Activated naive CD8-positive, alpha-beta T cell treated with anti-CD3 and anti-CD28 coated beads for 36 hours (primary cell): Measurements from ENCODE around the gene SCAP. TPM values are rescaled to one million over a fixed set of nuclear protein-coding genes. Genes with fewer than 3 reads are reported as not detected.
"Not testable (repeated sequence)": the region's sequence is repeated elsewhere in the genome, so short reads cannot be mapped to it uniquely, and the experiment has no call there.

ENCODE experiments used
- DNase-seq: peaks from one replicate; pipeline ENCODE4 v3.0.0; 2021
- H3K27ac Mint-ChIP-seq: one replicate; pipeline ENCODE4 v1.8.0; 2022; ENCODE audit warnings: mild to moderate bottlenecking, moderate library complexity, mixed read lengths
- H3K27me3 Mint-ChIP-seq: one replicate; pipeline ENCODE4 v1.8.0; 2022; ENCODE audit warnings: mild to moderate bottlenecking, mixed read lengths
- H3K36me3 Mint-ChIP-seq: one replicate; pipeline ENCODE4 v1.8.0; 2021; ENCODE audit warnings: mild to moderate bottlenecking, mixed read lengths
- H3K4me1 Mint-ChIP-seq: one replicate; pipeline ENCODE4 v1.8.0; 2021; ENCODE audit warnings: mixed read lengths
- H3K4me3 Mint-ChIP-seq: one replicate; pipeline ENCODE4 v1.8.0; 2022; ENCODE audit warnings: mild to moderate bottlenecking, moderate library complexity, mixed read lengths
- H3K9me3 Mint-ChIP-seq: one replicate; pipeline ENCODE4 v1.8.0; 2022; ENCODE audit warnings: mixed read lengths
- total RNA-seq, 2 experiments: library from RNA; stranded (reverse); gene quantifications; one replicate each; pipeline ENCODE4 v1.2.3, GENCODE V29; 2021

SCAP gene
- 10 to 100 TPM; 58.3 to 58.4 TPM for total RNA-seq

DNA sequence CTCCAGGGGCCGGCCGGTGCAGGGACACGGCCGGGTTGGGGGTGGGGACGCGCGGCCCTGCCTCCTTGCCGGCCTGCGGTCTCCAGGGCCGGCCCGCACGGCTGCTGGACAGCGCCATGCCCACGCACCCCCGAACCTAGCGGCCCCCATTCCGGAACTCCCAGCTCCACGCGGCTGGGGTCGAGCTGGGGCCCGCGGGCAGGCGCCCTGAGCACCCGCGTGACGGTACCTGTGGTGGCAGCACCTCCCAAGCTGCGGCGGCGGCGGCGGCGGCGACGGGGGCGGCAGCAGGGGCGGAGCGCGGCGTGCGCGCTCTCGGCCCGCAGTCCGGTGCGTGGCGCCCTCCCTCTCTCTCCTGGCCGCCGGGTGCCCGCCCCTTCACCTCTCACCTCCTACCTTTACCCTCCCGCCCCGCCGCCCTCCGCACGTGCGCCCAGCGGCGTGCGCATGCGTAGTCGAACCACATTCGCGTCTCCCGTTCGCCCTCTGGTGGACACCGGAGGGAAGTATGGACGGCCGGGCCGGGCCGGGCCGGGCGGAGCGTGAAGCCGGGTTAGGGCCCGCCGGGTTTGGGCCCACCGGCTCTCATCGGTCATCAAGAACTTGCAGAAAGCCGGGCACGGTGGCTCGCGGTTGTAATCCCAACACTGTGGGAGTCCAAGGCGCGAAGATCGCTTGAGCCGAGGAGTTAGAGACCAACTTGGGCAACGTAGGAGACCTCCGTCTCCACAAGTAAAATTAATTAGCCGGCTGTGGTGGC is at the start of gene SCAP:
SCAP (minus strand) TSS at position 372 of the 760 bp plus-strand sequence. CDS start 32,948 bp downstream, outside the sequence.
- peak within 1 kb of the TSS; percentile 88 for H3K27ac Mint-ChIP-seq
- peak; percentile 94 for DNase-seq
- H3K4me1 Mint-ChIP-seq, result peaks cover 25% of the 10 kb centered on the region
- H3K9me3 Mint-ChIP-seq, result no peaks in the 10 kb centered on the region
- peak within 1 kb of the TSS; percentile 99 for H3K4me3 Mint-ChIP-seq
- peaks cover 15% of the 10 kb centered on the region for H3K36me3 Mint-ChIP-seq
- no peaks in the 10 kb centered on the region for H3K27me3 Mint-ChIP-seq

DNA sequence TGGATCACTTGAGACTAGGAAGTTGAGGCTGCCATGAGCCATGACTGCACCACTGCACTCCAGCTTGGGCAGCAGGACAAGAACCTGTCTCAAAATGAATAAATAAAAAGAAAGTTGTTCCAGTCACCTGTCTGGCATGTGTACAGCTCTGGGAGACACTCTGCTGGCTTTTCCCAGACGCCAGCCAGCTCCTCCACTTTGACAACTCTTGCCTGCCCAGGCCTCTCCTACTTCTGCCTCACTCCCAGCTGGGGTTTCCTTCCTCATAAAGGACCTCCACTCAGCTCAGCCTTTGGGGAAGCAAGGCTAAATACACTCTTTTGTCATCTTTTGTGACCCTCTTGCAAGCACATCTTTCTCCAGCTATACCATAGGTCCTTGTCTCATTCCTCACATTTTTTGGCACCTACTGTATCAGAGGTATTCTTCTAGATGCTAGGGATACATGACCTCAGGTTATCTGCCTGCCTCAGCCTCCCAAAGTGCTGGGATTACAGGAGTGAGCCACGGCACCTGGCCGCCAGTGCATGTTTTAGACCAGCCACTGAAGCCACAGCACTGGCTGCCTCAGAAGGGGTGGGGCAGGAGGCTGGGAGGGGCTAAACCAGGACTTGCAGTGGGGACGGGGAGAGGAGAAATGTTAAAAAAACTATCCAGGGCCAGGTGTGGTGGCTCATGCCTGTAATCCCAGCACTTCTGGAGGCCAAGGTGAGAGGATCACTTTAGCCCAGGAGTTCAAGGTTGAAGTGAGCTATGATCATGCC is 47.8 kb upstream of the SCAP start:
- DNase-seq, result no peak

DNA sequence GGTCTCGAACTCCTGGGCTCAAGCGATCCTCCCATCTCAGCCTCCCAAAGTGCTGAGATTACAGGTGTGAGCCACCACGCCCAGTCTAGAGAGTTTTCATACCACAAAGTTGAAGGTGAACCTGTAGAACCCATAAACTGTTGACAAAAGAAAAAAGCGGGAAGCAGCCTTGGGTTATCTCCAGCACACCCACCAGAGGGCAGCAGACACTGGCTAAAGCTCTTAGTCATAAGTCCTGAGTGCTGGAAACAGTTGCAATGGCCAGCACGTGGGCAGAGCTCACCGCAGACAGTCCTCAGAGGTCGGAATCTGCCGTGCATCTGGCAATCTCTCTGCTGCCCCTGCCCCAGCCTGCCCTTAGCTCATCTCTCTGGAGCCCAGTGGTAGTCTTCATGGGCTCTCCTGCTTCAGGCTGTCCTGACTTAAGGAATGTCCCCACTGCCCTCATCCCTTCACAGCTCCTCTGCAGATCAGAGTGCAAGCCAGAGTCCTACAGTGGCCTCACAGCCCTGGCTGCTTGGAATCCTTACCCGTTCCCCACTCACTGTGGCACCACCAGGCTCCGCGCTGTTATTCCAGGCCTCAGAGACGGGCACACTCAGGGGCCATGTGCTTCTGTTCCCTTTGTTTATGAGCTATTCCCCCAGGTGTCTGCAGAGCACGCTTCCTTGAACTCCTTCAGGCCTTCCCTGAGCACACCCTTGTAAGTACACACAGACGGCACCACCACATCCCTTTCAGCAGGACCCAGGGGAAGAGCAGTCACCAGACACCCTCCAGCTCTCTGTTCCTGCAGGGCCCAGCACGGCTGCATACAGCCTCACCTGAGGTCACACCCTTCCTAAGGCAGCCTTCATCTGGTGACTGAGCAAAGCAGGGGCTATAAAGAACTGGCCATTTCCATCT is 46.6 kb upstream of the SCAP start:
- peak; percentile 78 for DNase-seq
- Mint-ChIP-seq H3K27ac (no peak overlapping the region), H3K4me1 (peaks cover 6% of the 10 kb centered on the region)

More for the DNA sequence above, 47.8 kb upstream of the SCAP start:
- Mint-ChIP-seq H3K27ac (no peak overlapping the region), H3K4me1 (peaks cover 6% of the 10 kb centered on the region), H3K27me3 (no peaks in the 10 kb centered on the region), H3K36me3 (no peaks in the 10 kb centered on the region), H3K4me3 (no peak overlapping the region), H3K9me3 (peaks cover 4% of the 10 kb centered on the region)

DNA sequence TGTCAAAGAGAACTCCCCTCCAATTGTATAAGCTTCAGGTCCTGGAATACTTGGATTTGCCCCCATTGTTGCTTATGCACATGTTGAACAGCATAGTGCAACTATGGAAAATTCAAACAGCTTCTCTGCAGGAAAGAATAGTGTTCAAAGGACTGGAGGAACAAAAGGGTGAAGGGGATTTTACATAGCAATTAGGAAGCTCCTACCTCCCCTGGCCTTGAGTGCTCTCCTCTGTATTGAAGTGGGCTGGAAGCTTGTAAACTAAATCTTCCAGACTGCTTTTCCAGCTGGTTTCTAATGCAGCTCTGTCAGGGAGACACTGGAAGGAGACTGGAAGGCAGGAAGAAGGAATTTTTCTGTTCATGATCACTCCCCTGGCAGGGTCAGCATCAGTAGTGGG is 45.0 kb upstream of the SCAP start:
- no peak overlapping the region for H3K27ac Mint-ChIP-seq
- no peaks in the 10 kb centered on the region for H3K27me3 Mint-ChIP-seq
- H3K36me3 Mint-ChIP-seq, result no peaks in the 10 kb centered on the region
- no peaks in the 10 kb centered on the region for H3K9me3 Mint-ChIP-seq
- H3K4me3 Mint-ChIP-seq, result no peak overlapping the region
- no peak for DNase-seq
- peaks cover 6% of the 10 kb centered on the region for H3K4me1 Mint-ChIP-seq

More for the DNA sequence above, 46.6 kb upstream of the SCAP start:
- Mint-ChIP-seq H3K36me3 (no peaks in the 10 kb centered on the region), H3K9me3 (no peaks in the 10 kb centered on the region), H3K27me3 (no peaks in the 10 kb centered on the region), H3K4me3 (no peak overlapping the region)

DNA sequence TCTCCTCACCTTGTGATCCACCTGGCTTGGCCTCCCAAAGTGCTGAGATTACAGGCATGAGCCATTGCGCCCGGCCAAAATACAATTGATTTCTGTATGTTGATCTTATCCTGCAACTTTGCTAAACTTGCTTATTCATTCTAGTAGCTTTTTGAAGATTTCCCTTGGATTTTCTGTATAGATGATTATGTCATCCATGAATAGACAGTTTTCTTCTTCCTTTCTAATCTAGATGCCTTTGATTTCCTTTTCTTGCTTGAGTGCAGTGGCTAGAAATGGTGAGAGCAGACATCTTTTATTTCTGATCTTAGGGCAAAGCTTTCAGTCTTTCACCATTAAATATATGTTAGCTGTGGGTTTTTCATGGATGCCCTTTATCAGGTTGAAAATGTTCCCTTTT is 42.2 kb upstream of the SCAP start:
- peaks cover 6% of the 10 kb centered on the region for H3K4me1 Mint-ChIP-seq
- no peaks in the 10 kb centered on the region for H3K9me3 Mint-ChIP-seq
- no peak overlapping the region for H3K4me3 Mint-ChIP-seq
- no peaks in the 10 kb centered on the region for H3K36me3 Mint-ChIP-seq
- no peak for DNase-seq
- H3K27me3 Mint-ChIP-seq, result no peaks in the 10 kb centered on the region
- no peak overlapping the region for H3K27ac Mint-ChIP-seq

DNA sequence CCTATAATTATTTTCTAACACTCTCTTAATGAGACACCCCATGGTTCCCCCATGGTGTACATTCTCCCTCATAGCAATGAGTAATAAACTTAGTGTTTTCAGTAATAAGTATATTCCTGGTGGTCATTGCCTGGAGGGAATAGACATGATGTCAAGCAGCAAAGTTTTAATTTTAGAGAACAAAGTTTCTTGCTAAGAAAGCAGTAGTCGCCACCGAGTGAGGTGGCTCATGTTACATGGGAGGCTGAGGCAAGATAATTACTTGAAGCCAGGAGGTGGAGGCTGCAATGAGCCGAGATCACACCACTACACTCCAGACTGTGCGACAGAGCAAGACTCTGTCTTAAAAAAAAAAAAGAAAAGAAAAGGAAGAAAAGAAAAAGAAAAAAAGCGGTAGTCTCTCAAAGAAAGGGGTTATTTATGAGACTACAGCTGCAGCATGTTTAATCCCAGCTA is 40.2 kb upstream of the SCAP start:
- peaks cover 11% of the 10 kb centered on the region for H3K36me3 Mint-ChIP-seq
- no peak overlapping the region for H3K27ac Mint-ChIP-seq
- no peaks in the 10 kb centered on the region for H3K27me3 Mint-ChIP-seq
- peaks cover 13% of the 10 kb centered on the region for H3K4me1 Mint-ChIP-seq
- no peaks in the 10 kb centered on the region for H3K9me3 Mint-ChIP-seq
- no peak overlapping the region for H3K4me3 Mint-ChIP-seq
- DNase-seq, result no peak

DNA sequence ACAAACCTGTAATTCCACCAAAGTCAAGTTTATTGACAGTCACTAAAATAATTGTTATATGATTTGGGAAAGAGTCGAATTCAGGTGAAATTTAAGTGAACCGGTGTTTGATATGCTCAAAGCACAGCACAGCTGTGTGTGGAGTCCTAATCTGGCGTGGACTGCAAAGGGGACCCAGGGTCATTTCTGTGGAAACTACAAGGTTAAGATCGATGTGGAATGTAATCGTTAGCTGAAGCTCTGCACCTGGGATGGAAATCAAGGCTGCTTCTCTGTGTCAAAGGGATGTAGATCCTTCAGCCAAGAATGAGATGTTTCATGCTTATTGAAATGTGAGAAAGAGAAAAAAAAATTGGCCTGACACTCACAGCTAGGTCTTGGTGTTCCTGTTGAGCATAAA is 39.4 kb upstream of the SCAP start:
- no peaks in the 10 kb centered on the region for H3K27me3 Mint-ChIP-seq
- no peaks in the 10 kb centered on the region for H3K9me3 Mint-ChIP-seq
- peaks cover 13% of the 10 kb centered on the region for H3K4me1 Mint-ChIP-seq
- peak overlapping the region; percentile 65 for H3K4me3 Mint-ChIP-seq
- peaks cover 15% of the 10 kb centered on the region for H3K36me3 Mint-ChIP-seq
- peak overlapping the region; percentile 56 for H3K27ac Mint-ChIP-seq
- no peak for DNase-seq

DNA sequence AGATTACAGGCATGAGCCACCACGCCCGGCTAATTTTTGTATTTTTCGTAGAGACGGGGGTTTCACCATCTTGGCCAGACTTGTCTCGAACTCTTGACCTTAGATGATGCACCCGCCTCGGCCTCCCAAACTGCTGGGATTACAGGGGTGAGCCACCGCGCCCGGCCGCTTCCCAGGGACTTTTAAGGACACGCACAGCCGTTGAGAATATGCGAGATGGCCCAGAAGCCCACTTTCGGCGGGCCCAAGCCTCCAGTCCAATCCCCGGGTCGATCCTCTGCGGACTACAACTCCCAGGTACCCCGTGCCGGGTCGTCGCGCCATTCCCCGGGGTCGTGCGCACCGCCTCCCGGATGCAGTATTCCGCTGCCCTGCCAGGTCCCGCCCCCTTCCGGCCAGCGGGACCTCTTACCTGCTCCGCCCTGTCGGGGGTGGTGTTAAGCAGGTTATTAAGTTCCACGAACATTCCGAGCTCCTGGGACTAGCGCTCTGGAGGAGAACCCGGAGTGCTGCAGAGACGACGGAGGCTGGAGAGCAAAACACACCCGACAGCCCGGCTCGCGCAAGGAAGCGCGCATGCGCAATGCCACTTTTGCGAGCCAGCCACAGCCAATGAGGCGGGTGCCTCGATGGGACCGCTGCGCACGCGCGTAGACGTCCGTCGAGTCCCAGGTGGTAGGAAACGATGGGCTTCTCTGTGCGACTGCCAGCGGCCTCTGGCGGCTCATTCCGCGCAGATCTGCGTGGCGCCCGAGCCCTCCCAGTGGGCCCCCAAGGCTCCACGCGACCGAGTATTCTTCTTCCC is 37.6 kb upstream of the SCAP start, which contains the start of gene ELP6:
ELP6 (minus strand) TSS at position 588 of the 805 bp plus-strand sequence; CDS start at position 466, 122 bp downstream.
- DNase-seq, result peak; percentile 98
- peak within 1 kb of the TSS; percentile 98 for H3K27ac Mint-ChIP-seq
- peaks cover 19% of the 10 kb centered on the region for H3K36me3 Mint-ChIP-seq
- no peaks in the 10 kb centered on the region for H3K27me3 Mint-ChIP-seq
- H3K4me1 Mint-ChIP-seq, result peaks cover 13% of the 10 kb centered on the region
- peak within 1 kb of the TSS; percentile 97 for H3K4me3 Mint-ChIP-seq
- H3K9me3 Mint-ChIP-seq, result no peaks in the 10 kb centered on the region

DNA sequence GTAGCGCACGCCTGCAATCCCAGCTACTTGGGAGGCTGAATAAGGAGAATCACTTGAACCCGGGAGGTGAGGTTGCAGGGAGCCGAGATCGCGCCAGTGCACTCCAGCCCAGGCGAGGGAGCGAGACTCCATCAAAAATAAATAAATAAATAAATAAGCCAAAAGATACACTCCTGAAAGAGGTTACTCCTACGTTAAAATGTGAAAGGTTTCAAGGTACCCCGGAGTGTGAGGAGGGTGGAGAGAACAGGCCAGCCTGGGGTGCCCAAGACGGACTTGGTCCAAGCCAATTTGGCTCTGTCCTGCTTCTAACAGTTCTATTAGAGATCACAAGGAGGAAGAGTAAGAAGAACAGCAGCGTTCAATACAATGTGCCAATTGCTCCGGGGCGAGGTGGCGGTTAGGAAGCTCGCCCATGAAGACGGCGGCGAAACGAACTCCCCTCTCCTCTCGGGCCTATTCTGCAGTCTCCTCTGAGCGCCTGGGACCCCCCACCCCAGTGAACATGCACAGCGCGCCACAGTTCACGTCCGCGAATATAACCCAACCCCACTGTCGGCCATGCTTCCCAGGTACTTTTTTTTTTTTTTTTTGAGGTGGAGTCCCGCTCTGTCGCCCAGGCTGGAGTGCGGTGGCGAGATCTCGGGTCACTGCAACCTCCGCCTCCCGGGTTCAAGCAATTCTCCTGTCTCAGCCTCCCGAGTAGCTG is 36.8 kb upstream of the SCAP start:
- no peaks in the 10 kb centered on the region for H3K27me3 Mint-ChIP-seq
- H3K9me3 Mint-ChIP-seq, result no peaks in the 10 kb centered on the region
- peaks cover 21% of the 10 kb centered on the region for H3K36me3 Mint-ChIP-seq
- peaks cover 13% of the 10 kb centered on the region for H3K4me1 Mint-ChIP-seq
- H3K27ac Mint-ChIP-seq, result peak overlapping the region; percentile 98
- peak overlapping the region; percentile 97 for H3K4me3 Mint-ChIP-seq
- peak; percentile 22 for DNase-seq

DNA sequence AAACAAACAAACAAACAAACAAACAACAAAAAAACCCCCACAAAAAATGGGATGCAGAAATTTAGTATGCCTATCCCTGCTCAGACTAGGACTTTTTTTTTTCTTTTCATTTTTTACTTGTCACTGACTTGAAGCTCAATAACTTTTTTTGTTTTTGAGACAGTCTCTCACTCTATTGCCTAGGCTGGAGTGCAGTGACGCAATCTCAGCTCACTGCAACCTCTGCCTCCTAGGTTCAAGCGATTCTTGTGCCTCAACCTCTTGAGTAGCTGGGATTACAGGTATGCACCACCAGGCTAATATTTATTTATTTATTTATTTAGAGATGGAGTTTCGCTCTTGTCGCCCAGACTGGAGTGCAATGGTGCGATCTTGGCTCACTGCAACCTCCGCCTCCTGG is 29.5 kb upstream of the SCAP start:
- not testable (repeated sequence) for H3K9me3 Mint-ChIP-seq, H3K27ac Mint-ChIP-seq, DNase-seq, H3K4me3 Mint-ChIP-seq, H3K4me1 Mint-ChIP-seq, H3K27me3 Mint-ChIP-seq
- H3K36me3 Mint-ChIP-seq, result peaks cover 11% of the 10 kb centered on the region

DNA sequence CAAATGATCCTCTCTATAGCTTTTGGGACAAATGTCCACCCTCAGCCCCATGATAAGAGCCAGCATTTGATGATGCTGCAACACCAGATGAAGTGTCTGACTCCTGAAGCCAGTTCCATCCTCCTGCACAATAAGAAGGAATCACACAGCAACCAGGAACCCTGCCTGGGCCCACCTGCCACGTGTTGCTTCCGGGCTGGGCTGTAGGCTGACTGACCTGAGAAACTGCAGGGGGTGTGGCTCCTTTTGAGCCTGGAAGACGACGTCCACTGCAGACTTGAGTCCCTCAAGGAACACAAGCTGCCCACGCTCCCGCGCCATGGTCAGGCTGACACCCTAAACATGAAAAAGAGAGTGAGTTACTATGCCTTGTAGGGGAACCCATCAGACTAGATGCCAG is 28.4 kb upstream of the SCAP start:
- H3K27me3 Mint-ChIP-seq, result no peaks in the 10 kb centered on the region
- no peaks in the 10 kb centered on the region for H3K4me1 Mint-ChIP-seq
- peaks cover 8% of the 10 kb centered on the region for H3K36me3 Mint-ChIP-seq
- H3K9me3 Mint-ChIP-seq, result no peaks in the 10 kb centered on the region
- H3K4me3 Mint-ChIP-seq, result no peak overlapping the region
- H3K27ac Mint-ChIP-seq, result no peak overlapping the region
- no peak for DNase-seq

DNA sequence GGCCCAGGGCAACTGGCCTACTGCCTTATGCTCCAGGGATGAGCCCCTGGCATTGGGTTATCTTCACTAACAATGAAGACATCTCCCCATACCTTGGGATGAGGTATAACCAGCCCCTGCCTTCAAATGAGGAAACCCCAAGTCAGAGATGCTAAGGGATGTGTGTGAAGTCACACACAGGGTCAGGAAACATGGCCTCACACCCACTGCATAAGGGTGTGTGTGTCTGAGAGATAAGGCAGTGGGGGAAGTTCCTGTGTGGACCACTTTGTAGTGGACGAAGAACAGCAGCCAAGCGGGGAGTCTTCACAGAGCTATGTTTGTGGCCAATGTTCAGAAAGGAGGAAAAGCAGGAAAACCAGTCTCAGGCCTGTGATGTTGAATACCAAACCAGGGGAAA is 27.3 kb upstream of the SCAP start:
- no peak for DNase-seq
- Mint-ChIP-seq H3K27ac (no peak overlapping the region), H3K36me3 (peaks cover 10% of the 10 kb centered on the region), H3K4me1 (no peaks in the 10 kb centered on the region), H3K9me3 (no peaks in the 10 kb centered on the region), H3K27me3 (no peaks in the 10 kb centered on the region), H3K4me3 (no peak overlapping the region)

DNA sequence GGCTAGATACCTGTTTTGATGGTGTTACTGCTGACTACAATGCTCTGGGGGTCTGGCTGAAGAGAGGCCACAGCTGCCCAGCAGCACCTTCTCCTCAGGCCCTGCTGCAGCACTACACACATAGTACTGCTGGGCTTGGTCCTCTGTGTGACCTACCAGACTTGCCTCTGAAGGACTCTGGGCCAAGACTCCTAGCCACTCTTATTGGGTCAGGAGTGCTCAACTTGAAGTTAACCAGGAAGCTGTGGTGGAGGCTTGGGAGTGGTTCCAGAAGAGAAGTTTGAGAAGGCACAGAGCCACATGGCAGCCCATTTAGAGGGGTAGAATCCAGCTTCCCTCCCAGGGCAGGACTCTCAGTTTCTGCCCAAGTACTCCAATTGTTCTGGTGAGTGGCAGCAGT is 21.2 kb upstream of the SCAP start:
- Mint-ChIP-seq H3K9me3 (no peaks in the 10 kb centered on the region), H3K36me3 (peaks cover 14% of the 10 kb centered on the region), H3K4me1 (no peaks in the 10 kb centered on the region), H3K27me3 (no peaks in the 10 kb centered on the region), H3K27ac (no peak overlapping the region), H3K4me3 (no peak overlapping the region)
- no peak for DNase-seq
